Endometrial microvascular endothelial cells (primary cell): ENCODE results near the gene TAC1. TPM values are rescaled to one million over a fixed set of nuclear protein-coding genes. Genes with fewer than 3 reads are reported as not detected.

Experiments used
- total RNA-seq: library from RNA; depleted of rRNA; stranded (reverse); fragments of >200 nt; gene quantifications from one replicate; pipeline ENCODE4 v1.2.3, GENCODE V29; 2015; ENCODE audit errors: inconsistent ontology term

Gene TAC1
- total RNA-seq, 1 donor from 2014 or later, result not detected

Other genes with a start within 250 kb of the TAC1 start
- 15.6 TPM for gene ASNS, start 140.3 kb downstream of the TAC1 start, total RNA-seq